Non-pigmented ciliary epithelial cell (primary cell): ENCODE measurements around the gene ZRANB1.

ENCODE experiments used
- DNase-seq: peaks from one replicate; pipeline ENCODE4 v3.0.0-alpha.2; 2010; ENCODE audit warnings: low read depth

Gene ZRANB1

GRCh38 chr10:125018576-125019143 lies 76.7 kb downstream of the ZRANB1 start:
- DNase-seq: no peak

- no peak for DNase-seq
Observed at GRCh38 chr10:125020386-125020785, 78.5 kb downstream of the ZRANB1 start.

- no peak for DNase-seq
Observed at GRCh38 chr10:125020871-125021270, 78.9 kb downstream of the ZRANB1 start.

GRCh38 chr10:125021686-125022344 lies 79.9 kb downstream of the ZRANB1 start:
- DNase-seq: no peak

GRCh38 chr10:125022671-125023070 lies 80.7 kb downstream of the ZRANB1 start:
- DNase-seq: no peak

- no peak for DNase-seq
Observed at GRCh38 chr10:125023255-125023654, 81.3 kb downstream of the ZRANB1 start.

GRCh38 chr10:125023862-125024496 lies 82.1 kb downstream of the ZRANB1 start:
- DNase-seq: no peak

GRCh38 chr10:125024497-125025234 lies 82.7 kb downstream of the ZRANB1 start:
- no peak for DNase-seq

- DNase-seq: no peak
Observed at GRCh38 chr10:125025341-125025740, 83.4 kb downstream of the ZRANB1 start.

GRCh38 chr10:125026036-125026931 lies 84.4 kb downstream of the ZRANB1 start:
- DNase-seq: no peak

GRCh38 chr10:125026974-125027735 lies 85.2 kb downstream of the ZRANB1 start:
- DNase-seq: no peak

- no peak for DNase-seq
Observed at GRCh38 chr10:125027871-125028869, 86.2 kb downstream of the ZRANB1 start.

- no peak for DNase-seq
Observed at GRCh38 chr10:125029584-125030242, 87.8 kb downstream of the ZRANB1 start.

GRCh38 chr10:125030567-125031197 lies 88.8 kb downstream of the ZRANB1 start:
- DNase-seq: no peak

GRCh38 chr10:125032474-125033020 lies 90.6 kb downstream of the ZRANB1 start:
- no peak for DNase-seq

GRCh38 chr10:125033146-125033924 lies 91.4 kb downstream of the ZRANB1 start:
- no peak for DNase-seq

GRCh38 chr10:125034675-125035074 lies 92.8 kb downstream of the ZRANB1 start:
- no peak for DNase-seq

GRCh38 chr10:125035136-125035535 lies 93.2 kb downstream of the ZRANB1 start:
- peak; percentile 85 for DNase-seq
